Thyroid gland (tissue), 4 donors: ENCODE measurements around the gene PRELID1.

Experiments used
- CTCF ChIP-seq, 6 experiments: fragments of 200-600 bp in 3 of 6; fragments of 450-650 bp in 3 of 6; sonication (generic) in 3 of 6; IDR thresholded peaks; one replicate each; pipeline ENCODE4 v1.5.1; 2016 to 2019; ENCODE audit warnings: antibody characterized with exemption in 6 of 6, mild to moderate bottlenecking in 2 of 6, inconsistent platforms in 1 of 6, moderate library complexity in 1 of 6
- POLR2A ChIP-seq, 2 donors: fragments of 450-650 bp; IDR thresholded peaks; one replicate each; pipeline ENCODE4 v1.6.1; 2017; ENCODE audit warnings: antibody characterized with exemption in 2 of 2, mild to moderate bottlenecking in 2 of 2, moderate library complexity in 1 of 2

GRCh38 chr5:177299697-177300096 is 3.9 kb upstream of the PRELID1 start:
- TF ChIP-seq CTCF (IDR thresholded peaks at IDR 0.05) (no peak), POLR2A (IDR thresholded peaks at IDR 0.05) (no peak)
